ENCODE data around the gene LHFPL6.

LHFPL6 gene

DNA sequence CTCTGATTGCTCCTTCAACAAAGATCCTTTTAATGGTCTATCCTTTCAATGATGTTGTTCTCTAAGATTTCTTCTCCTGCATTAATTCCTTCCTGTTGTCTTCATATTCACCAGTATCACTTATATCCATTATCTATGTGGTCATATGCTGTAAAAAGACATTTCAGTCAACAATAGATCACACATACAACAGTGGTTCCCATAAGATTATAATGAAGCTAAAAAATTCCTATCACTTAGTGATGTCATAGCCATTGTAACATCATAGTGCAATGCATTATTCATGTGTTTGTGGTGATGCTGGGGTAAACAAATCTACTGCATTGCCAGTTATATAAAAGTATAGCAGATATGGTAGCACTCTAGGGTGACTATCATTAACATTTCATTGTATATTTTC is 266.1 kb downstream of the LHFPL6 start:
- DNase-seq (ENCODE audit: low read depth), result no peak
- no peak overlapping the region for H3K4me3 ChIP-seq (ENCODE audit: control insufficient read depth, low read depth, low read length)
- TF ChIP-seq CTCF (conservative IDR thresholded peaks at IDR 0.05; ENCODE audit: control insufficient read depth, insufficient read depth, low read depth, low read length), result no peak

DNA sequence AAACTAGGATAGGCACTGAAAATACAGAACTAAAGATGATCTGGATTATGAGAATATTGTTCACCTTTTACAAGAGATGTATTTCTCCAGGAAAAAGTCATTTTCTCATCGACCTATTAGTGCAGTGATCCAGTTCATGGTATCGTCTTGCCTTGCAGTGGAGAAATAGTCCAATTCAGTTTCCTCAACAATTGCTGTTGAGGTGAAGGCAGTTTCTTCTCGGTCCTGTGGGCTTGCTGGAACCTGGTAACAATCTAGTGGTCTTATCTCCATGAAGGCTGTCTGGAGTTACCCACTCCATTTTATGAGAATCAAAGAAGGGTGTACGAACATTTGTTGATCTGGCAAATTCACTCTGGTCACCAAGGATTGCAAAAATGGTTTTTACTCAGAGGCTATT is 266.8 kb downstream of the LHFPL6 start:
- no peak for DNase-seq (ENCODE audit: low read depth)
- TF ChIP-seq CTCF (conservative IDR thresholded peaks at IDR 0.05; ENCODE audit: control insufficient read depth, insufficient read depth, low read depth, low read length), result no peak
- H3K4me3 ChIP-seq (ENCODE audit: control insufficient read depth, low read depth, low read length), result no peak overlapping the region

GRCh38 chr13:39335721-39336120 is 267.3 kb downstream of the LHFPL6 start:
- no peak overlapping the region for H3K4me3 ChIP-seq (ENCODE audit: control insufficient read depth, low read depth, low read length)
- no peak for TF ChIP-seq CTCF (conservative IDR thresholded peaks at IDR 0.05; ENCODE audit: control insufficient read depth, insufficient read depth, low read depth, low read length)

DNA sequence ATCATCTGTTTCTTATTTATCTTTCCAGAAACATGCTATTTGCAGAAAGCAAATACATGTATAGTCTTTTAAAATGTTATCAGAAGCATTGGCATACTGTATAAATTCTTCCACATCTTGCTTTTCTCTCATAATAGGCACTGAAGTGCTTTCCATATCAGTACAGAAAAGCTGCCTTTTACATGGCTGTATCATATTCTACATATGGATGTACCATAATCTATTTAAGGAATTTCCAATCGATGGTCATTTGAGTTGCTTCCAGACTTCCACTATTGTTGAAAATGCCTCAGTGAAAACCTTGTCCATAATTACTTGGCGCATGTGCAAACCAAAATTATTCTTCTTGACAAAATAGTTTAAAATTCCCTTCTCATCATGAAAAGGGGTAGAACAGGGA is 272.5 kb downstream of the LHFPL6 start:
- no peak overlapping the region for H3K4me3 ChIP-seq (ENCODE audit: control insufficient read depth, low read depth, low read length)
- TF ChIP-seq CTCF (conservative IDR thresholded peaks at IDR 0.05; ENCODE audit: control insufficient read depth, insufficient read depth, low read depth, low read length), result no peak
- no peak for DNase-seq (ENCODE audit: low read depth)

More at GRCh38 chr13:39335721-39336120, 267.3 kb downstream of the LHFPL6 start:
- DNase-seq (ENCODE audit: low read depth), result no peak

DNA sequence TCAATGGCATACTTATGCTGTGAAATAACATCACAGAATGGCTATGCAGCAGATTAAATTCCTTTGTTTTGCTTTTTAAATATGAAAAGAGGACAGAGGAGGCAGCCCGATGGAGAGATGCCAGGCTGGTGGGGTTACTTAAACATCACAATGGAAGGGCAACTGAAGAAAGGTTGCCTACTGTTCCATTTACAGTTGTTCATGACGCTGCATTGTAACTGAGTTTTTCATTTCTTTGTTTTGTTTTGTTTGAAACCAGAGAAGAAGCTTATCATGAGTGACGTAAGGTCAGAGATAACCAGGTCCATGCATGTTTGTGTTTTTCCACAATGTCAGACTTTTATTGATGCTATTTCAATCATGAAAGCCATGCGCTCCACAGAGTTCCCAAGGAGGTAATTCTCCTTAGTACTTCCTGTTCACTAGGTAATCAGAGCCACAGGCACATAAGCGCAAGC is 273.8 kb downstream of the LHFPL6 start:
- no peak for DNase-seq (ENCODE audit: low read depth)

GRCh38 chr13:39327172-39327479 is 275.9 kb downstream of the LHFPL6 start:
- no peak overlapping the region for H3K4me3 ChIP-seq (ENCODE audit: control insufficient read depth, low read depth, low read length)
- TF ChIP-seq CTCF (conservative IDR thresholded peaks at IDR 0.05; ENCODE audit: control insufficient read depth, insufficient read depth, low read depth, low read length), result no peak
- DNase-seq (ENCODE audit: low read depth), result no peak

More for the DNA sequence above, 273.8 kb downstream of the LHFPL6 start:
- H3K4me3 ChIP-seq (ENCODE audit: control insufficient read depth, low read depth, low read length), result no peak overlapping the region
- TF ChIP-seq CTCF (conservative IDR thresholded peaks at IDR 0.05; ENCODE audit: control insufficient read depth, insufficient read depth, low read depth, low read length), result no peak

Measured in fibroblast of mammary gland (primary cell).